Progenitor cell of endocrine pancreas (in vitro differentiated cells): ENCODE results near the gene DIP2C. TPM values are rescaled to one million over a fixed set of nuclear protein-coding genes. Genes with fewer than 3 reads are reported as not detected.

ENCODE experiments used
- DNase-seq: peaks from one replicate; pipeline ENCODE4 v3.0.0; 2021; ENCODE audit warnings: low spot score; ENCODE audit not compliant: unreplicated experiment
- H3K27ac Mint-ChIP-seq: 2 replicates; pipeline ENCODE4 v1.8.0; 2021; ENCODE audit warnings: mild to moderate bottlenecking, moderate library complexity, mixed read lengths
- H3K27me3 Mint-ChIP-seq: 2 replicates; pipeline ENCODE4 v1.8.0; 2021; ENCODE audit warnings: mixed read lengths
- H3K36me3 Mint-ChIP-seq: 2 replicates; pipeline ENCODE4 v1.8.0; 2022; ENCODE audit warnings: mixed read lengths; ENCODE audit not compliant: insufficient read depth
- H3K4me1 Mint-ChIP-seq: 2 replicates; pipeline ENCODE4 v1.8.0; 2021; ENCODE audit warnings: low read depth, mixed read lengths
- H3K4me3 Mint-ChIP-seq: 2 replicates; pipeline ENCODE4 v1.8.0; 2021; ENCODE audit warnings: low read depth, mild to moderate bottlenecking, moderate library complexity, mixed read lengths
- H3K9me3 Mint-ChIP-seq: 2 replicates; pipeline ENCODE4 v1.8.0; 2021; ENCODE audit warnings: low read depth, mixed read lengths
- total RNA-seq: library from RNA; stranded (reverse); gene quantifications from 2 replicates; pipeline ENCODE4 v1.2.1, GENCODE V29; 2021
- TF ChIP-seq, protein P1 (sequence below): fragments of 200-600 bp; sonication (generic); IDR thresholded peaks from one replicate; pipeline ENCODE4 v1.5.0; 2021; ENCODE audit warnings: antibody characterized with exemption, mild to moderate bottlenecking; ENCODE audit not compliant: unreplicated experiment

The DIP2C gene
- total RNA-seq, 1 donor from 2014 or later = 27.2 TPM

DNA sequence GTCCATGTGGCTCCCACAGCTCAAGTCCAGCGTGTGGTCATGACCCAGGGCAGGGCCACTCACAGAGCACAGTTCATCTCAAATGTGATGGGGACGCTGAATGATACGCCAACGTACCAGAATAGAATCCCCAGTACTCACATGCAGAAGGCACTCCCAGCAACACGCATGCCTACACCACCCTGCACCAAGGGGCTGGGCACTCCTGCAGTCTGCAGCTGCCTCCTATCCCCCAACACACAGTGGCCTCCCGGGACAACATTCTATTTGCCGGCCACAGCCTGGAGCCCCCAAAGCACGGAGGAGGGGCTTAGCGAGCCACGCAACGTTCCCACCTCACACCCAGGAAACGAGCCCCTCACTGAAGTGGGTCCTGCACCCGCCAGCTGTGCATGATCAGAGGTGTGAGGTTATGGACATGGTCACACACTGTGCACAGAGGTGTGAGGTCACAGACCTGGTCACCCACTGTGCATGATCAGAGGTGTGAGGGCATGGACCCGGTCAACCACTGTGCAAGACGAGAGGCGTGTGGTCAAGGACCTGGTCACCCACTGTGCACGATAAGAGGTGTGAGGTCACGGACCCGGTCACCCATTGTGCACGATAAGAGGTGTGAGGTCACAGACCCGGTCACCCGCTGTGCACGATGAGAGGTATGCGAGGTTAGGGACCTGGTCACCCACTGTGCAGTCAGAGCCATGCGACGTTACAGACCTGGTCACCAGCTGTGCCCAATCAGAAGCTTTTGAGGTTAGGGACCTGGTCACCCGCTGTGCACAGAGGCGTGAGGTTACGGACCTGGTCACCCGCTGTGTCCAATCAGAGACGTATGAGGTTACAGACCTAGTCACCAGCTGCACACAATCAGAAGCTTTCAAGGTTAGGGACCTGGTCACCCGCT is 182.8 kb downstream of the DIP2C start:
- Mint-ChIP-seq H3K27me3 (no peaks in the 10 kb centered on the region), H3K36me3 (peaks cover 12% of the 10 kb centered on the region), H3K27ac (no peak overlapping the region), H3K4me1 (peaks cover 18% of the 10 kb centered on the region), H3K4me3 (no peak overlapping the region), H3K9me3 (peaks cover 5% of the 10 kb centered on the region)
- no peak for DNase-seq
- TF ChIP-seq, protein P1, sequence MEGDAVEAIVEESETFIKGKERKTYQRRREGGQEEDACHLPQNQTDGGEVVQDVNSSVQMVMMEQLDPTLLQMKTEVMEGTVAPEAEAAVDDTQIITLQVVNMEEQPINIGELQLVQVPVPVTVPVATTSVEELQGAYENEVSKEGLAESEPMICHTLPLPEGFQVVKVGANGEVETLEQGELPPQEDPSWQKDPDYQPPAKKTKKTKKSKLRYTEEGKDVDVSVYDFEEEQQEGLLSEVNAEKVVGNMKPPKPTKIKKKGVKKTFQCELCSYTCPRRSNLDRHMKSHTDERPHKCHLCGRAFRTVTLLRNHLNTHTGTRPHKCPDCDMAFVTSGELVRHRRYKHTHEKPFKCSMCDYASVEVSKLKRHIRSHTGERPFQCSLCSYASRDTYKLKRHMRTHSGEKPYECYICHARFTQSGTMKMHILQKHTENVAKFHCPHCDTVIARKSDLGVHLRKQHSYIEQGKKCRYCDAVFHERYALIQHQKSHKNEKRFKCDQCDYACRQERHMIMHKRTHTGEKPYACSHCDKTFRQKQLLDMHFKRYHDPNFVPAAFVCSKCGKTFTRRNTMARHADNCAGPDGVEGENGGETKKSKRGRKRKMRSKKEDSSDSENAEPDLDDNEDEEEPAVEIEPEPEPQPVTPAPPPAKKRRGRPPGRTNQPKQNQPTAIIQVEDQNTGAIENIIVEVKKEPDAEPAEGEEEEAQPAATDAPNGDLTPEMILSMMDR = no peak

DNA sequence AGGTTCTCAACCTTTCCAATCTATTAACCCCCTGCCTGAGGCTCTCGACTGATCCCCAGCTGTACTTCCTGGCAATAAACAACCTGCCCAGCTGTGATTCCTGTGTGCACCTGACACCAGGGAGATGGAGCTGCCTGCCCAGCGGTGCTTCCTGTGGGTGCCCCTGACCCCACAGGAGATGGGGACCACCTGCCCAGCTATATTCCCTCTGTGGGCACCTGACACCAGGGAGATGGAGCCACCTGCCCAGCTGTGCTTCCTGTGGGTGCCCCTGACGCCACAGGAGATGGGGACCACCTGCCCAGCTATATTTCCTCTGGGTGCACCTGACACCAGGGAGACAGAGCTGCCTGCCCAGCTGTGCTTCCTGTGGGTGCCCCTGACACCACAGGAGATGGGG is 184.0 kb downstream of the DIP2C start:
- Mint-ChIP-seq H3K36me3 (peaks cover 12% of the 10 kb centered on the region), H3K27me3 (no peaks in the 10 kb centered on the region), H3K4me1 (peaks cover 14% of the 10 kb centered on the region), H3K9me3 (peaks cover 5% of the 10 kb centered on the region), H3K4me3 (no peak overlapping the region), H3K27ac (no peak overlapping the region)
- TF ChIP-seq, protein P1 = no peak
- DNase-seq = no peak

DNA sequence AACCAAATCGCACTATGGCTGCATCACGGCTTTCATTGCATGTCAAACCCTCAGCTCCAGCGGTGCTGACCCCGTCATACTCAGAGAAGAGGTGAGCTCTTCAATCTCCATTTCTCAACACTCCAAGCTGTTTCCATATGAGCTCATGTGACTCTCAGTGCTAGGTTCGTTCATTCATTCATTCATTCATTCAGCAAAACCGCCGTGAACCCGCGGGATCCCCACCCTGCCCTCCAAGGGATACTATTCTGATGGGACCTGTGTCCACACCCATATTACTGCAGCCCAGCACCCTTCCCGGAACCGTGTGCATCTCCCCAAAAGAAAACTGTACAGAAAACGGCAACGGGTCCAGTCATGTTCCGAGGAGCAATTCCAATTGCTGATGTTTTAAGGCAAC is 184.7 kb downstream of the DIP2C start:
- no peak for DNase-seq
- H3K4me1 Mint-ChIP-seq = peaks cover 17% of the 10 kb centered on the region
- peaks cover 12% of the 10 kb centered on the region for H3K36me3 Mint-ChIP-seq
- peaks cover 5% of the 10 kb centered on the region for H3K9me3 Mint-ChIP-seq
- H3K4me3 Mint-ChIP-seq = no peak overlapping the region
- peak overlapping the region; percentile 92 for H3K27ac Mint-ChIP-seq
- TF ChIP-seq, protein P1 = no peak
- no peaks in the 10 kb centered on the region for H3K27me3 Mint-ChIP-seq

DNA sequence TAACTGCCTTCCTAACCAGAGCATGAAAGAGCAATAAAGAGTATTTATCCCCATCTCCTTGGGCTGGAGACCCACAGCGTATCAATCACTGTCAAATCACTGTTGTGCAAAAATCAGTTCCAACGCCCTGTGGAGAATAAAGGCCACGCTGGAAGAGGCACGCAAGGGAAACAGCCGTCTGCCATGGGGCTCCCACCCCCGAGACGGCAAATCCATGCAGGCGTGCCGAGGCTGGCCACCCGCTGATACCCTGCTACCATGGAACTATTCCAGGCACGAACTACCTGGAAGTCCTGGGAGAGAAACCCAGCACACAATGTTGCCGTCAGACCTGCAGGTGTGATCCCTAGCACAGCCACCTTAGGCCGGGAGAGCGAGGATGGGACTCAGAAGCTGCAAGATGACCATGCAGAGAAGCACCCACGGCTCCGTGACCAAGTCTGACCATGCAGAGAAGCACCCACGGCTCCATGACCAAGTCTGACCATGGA is 185.3 kb downstream of the DIP2C start:
- H3K4me3 Mint-ChIP-seq = no peak overlapping the region
- H3K27me3 Mint-ChIP-seq = no peaks in the 10 kb centered on the region
- H3K9me3 Mint-ChIP-seq = peaks cover 5% of the 10 kb centered on the region
- H3K4me1 Mint-ChIP-seq = peaks cover 23% of the 10 kb centered on the region
- TF ChIP-seq, protein P1 = no peak
- peaks cover 12% of the 10 kb centered on the region for H3K36me3 Mint-ChIP-seq
- no peak overlapping the region for H3K27ac Mint-ChIP-seq
- DNase-seq = no peak

DNA sequence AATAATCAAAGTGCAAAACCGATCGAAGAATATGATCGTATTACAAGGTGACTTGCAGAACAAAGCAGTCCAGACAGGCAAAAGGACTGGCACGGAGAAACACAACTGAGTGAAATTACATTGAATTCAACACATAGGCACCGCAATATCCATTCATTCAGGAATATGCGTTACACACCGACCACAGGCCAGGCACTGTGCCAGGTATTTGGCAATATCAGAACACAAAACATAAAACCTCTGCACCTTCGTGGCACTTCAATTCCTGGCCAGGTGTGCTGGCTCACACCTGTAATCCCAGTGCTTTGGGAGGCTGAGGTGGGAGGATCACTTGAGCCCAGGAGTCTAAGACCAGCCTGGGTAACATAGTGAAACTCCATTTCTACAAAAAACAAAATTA is 187.9 kb downstream of the DIP2C start:
- no peaks in the 10 kb centered on the region for H3K27me3 Mint-ChIP-seq
- peaks cover 9% of the 10 kb centered on the region for H3K36me3 Mint-ChIP-seq
- H3K27ac Mint-ChIP-seq = no peak overlapping the region
- DNase-seq = no peak
- H3K9me3 Mint-ChIP-seq = peaks cover 5% of the 10 kb centered on the region
- H3K4me3 Mint-ChIP-seq = no peak overlapping the region
- TF ChIP-seq, protein P1 = no peak
- peaks cover 29% of the 10 kb centered on the region for H3K4me1 Mint-ChIP-seq
